Measurements from ENCODE around the gene NETO1.

The NETO1 gene, protein sequence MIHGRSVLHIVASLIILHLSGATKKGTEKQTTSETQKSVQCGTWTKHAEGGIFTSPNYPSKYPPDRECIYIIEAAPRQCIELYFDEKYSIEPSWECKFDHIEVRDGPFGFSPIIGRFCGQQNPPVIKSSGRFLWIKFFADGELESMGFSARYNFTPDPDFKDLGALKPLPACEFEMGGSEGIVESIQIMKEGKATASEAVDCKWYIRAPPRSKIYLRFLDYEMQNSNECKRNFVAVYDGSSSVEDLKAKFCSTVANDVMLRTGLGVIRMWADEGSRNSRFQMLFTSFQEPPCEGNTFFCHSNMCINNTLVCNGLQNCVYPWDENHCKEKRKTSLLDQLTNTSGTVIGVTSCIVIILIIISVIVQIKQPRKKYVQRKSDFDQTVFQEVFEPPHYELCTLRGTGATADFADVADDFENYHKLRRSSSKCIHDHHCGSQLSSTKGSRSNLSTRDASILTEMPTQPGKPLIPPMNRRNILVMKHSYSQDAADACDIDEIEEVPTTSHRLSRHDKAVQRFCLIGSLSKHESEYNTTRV

DNA sequence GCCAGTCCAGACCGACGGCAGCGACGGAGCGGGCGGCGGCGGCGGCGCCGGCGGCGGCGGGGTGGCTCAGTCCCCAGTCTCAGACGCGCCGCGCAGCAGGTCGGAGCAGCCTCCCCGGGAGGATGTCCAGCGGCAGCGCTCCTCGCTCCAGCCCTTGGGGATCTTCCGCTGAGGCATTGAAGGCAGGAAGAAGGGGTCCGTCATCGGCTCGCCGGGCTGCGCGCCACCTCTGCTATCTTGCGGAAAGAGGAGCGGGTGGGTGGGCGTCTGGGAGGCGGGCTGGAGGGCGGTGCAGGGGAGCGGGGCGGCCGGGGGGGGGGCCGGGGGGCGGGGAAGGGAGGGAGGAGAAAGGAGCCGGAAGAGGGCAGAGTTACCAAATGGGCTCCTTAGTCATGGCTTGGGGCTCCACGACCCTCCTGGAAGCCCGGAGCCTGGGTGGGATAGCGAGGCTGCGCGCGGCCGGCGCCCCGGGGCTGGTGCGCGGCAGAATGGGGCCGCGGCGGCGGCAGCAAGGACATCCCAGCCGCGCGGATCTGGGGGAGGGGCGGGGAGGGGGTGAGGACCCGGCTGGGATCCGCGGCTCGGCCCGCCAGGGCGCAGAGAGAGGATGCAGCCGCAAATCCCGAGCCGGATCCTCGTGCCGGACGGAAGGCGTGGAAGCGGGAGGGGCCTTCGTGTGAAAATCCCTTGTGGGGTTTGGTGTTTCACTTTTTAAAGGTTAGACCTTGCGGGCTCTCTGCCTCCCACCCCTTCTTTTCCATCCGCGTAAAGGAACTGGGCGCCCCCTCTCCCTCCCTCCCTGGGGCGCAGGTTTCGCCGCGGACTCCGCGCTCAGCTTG is at the start of gene NETO1:
NETO1 (minus strand) TSS at position 242 of the 839 bp plus-strand sequence. CDS start 696 bp downstream, outside the sequence.
- TF ChIP-seq ZNF274 (IDR thresholded peaks at IDR 0.05; ENCODE audit: low read depth, low read length) = no peak
- peak within 1 kb of the TSS; percentile 58 for H3K4me3 ChIP-seq (ENCODE audit: low read length)

DNA sequence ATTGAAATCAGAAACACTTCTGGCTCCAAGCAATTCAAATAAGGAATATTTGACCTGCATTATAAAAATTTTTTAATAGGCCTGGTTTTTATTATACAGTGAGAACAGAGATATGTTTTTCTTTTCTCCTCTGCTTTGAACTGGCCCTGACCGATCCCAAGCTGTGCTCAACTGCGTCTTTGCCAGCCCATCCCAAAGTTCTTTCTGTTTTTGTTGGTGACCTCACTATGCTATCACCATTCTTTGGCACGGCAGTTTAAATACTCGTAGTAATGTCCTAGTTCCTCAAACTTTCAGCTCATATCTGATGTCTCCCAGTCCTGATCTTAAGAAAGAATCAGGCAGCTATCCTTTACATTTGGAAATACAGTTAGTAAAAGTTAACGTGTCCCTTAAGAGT is 42.3 kb upstream of the NETO1 start:
- H3K4me3 ChIP-seq (ENCODE audit: low read length) = no peak overlapping the region
- TF ChIP-seq ZNF274 (IDR thresholded peaks at IDR 0.05; ENCODE audit: low read depth, low read length) = no peak

DNA sequence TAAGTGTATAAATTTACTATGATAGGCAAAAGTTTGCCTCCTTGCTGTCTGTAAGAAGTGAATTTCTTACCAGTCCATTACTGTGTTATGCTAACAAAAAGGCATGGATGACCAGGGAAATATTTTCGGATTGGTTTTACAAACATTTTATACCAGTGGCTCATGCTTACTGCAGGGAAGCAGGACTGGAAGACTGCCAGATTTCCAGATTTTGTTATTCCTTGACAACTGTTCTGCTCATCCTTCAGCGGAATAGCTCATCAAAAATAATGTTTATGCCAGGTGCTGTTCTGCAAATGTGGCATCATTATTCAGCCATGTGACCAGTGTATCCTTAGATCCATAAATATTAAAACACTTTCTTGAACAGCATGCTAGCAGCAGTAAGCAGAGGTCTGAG is 40.4 kb upstream of the NETO1 start:
- no peak for TF ChIP-seq ZNF274 (IDR thresholded peaks at IDR 0.05; ENCODE audit: low read depth, low read length)
- no peak overlapping the region for H3K4me3 ChIP-seq (ENCODE audit: low read length)

DNA sequence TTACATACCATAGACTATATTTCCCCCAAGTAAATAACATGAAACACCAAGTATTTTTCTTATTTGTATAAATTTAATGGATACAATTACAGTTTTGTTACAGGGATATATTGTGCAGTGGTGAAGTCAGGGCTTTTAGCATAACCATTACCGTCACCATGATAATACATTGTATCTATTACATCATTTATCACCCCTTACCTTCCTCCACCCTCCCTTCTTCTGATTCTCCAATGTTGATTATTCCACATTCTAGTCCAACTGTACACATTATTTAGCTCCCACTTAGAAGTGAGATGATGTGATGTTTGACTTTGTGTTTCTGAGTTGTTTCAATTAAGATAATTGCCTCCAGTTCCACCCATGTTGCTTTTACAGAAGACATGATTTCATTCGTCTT is 35.2 kb upstream of the NETO1 start:
- no peak overlapping the region for H3K4me3 ChIP-seq (ENCODE audit: low read length)
- TF ChIP-seq ZNF274 (IDR thresholded peaks at IDR 0.05; ENCODE audit: low read depth, low read length) = no peak

DNA sequence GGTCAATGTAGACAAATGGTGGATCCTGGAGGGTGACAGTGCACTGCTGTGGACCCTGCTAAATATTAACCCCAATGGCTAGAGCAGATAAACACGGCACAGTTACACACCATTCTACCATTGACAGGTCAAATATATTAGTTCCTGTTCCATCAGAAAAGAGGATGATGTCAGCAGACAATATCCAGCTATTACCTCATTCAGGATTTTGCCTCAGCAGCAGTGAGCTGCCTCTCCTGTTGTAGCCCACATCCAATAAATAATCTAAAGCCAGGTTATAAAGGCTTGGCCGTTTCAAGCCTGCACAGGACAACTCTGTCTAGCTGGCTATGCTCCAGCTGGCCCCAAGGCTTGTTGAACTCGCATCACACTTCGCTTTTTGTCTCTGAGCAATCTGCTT is 31.6 kb upstream of the NETO1 start:
- no peak for TF ChIP-seq ZNF274 (IDR thresholded peaks at IDR 0.05; ENCODE audit: low read depth, low read length)
- H3K4me3 ChIP-seq (ENCODE audit: low read length) = no peak overlapping the region

DNA sequence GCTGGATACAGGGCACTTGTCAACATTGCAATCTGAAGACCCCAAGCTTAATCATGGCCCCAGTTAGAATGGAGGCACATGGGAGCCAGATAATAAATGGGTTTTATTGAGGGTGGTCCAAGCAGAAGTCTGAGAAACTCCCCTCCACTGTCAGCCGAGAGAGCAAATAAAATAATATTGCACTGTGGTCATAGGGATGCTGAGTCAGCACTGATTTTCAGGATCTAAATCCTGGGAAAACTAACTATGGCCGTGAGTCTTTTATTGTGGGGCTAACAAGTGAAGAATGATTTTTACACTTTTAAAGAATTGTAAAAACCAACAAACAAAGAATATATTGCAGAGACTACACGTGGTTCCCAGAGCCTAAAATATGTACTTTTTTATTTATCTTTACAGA is 31.1 kb upstream of the NETO1 start:
- TF ChIP-seq ZNF274 (IDR thresholded peaks at IDR 0.05; ENCODE audit: low read depth, low read length) = no peak
- H3K4me3 ChIP-seq (ENCODE audit: low read length) = no peak overlapping the region

DNA sequence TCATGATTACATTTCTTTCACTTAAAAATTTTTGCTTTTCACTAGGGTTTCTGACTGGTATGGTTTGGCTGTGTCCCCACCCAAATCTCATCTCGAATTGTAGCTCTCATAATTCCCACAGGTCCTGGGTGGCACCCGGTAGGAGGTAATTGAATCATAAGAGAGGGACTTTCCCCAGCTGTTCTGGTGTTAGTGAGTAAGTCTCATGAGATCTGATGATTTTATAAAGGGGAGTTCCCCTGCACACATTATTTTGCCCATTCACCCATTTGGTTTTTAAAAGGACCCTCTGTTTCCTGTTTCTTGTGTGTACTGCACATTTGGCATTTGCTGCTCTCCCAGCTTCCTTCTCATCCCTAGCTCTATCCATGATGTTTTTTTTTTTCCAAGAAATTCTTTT is 27.8 kb upstream of the NETO1 start:
- H3K4me3 ChIP-seq (ENCODE audit: low read length) = no peak overlapping the region
- TF ChIP-seq ZNF274 (IDR thresholded peaks at IDR 0.05; ENCODE audit: low read depth, low read length) = no peak

DNA sequence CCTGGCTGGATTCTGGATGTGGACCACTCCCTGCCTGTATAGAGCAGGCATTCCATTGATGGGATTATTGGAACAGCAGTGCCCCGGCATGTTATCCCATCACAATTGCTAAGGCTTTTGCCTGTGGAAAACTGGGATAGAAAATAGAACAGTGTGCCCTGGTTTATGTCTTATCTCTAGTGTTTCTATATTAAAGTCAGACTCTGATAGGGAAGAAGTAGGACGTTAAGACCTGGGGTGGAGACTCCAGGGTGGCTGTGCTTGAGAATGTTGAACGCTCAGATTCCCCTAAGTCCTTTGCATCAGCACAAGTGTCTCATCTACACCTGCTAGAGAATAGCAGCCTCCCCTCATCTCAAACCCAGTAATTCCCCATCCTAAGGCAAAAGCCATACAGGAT is 10.8 kb upstream of the NETO1 start:
- no peak for TF ChIP-seq ZNF274 (IDR thresholded peaks at IDR 0.05; ENCODE audit: low read depth, low read length)
- no peak overlapping the region for H3K4me3 ChIP-seq (ENCODE audit: low read length)

DNA sequence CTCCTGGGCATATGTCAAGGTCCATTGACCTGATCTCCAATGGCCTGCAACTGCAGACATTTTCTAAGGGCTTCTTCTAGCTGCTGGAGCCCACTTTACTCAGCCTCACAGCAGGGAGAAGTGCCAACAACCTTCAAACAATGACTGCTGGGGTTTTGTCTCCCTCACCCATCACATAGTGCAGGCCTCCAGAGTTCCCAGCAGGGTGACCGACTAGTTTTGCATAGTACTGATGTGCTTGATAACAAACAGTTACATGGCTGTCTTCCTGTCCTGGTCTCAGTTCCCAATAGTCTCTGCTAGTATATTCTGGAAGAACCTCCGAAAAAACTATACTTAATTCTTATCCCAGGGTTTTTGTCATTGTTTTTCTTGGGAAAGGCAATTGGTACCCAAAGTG is 10.4 kb upstream of the NETO1 start:
- TF ChIP-seq ZNF274 (IDR thresholded peaks at IDR 0.05; ENCODE audit: low read depth, low read length) = no peak
- H3K4me3 ChIP-seq (ENCODE audit: low read length) = no peak overlapping the region

DNA sequence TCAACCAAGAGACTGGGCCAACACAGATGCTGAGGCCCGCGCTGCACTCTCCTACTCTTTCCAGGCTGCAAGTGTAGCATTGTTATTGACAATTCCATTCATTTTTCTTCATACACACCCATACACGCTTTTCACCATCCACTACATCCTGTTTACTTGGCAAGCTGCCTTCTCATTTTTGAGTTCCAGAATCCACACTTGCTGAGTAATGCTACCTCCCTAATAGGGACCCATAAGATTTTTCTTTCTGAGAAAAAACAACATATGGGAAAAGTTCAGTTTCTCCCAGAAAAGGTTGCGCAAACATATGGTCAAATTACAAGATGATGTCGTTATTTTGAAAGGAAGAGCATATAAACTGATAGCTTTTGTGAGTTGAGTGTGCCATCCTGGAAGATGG is 3.3 kb upstream of the NETO1 start:
- TF ChIP-seq ZNF274 (IDR thresholded peaks at IDR 0.05; ENCODE audit: low read depth, low read length) = no peak

DNA sequence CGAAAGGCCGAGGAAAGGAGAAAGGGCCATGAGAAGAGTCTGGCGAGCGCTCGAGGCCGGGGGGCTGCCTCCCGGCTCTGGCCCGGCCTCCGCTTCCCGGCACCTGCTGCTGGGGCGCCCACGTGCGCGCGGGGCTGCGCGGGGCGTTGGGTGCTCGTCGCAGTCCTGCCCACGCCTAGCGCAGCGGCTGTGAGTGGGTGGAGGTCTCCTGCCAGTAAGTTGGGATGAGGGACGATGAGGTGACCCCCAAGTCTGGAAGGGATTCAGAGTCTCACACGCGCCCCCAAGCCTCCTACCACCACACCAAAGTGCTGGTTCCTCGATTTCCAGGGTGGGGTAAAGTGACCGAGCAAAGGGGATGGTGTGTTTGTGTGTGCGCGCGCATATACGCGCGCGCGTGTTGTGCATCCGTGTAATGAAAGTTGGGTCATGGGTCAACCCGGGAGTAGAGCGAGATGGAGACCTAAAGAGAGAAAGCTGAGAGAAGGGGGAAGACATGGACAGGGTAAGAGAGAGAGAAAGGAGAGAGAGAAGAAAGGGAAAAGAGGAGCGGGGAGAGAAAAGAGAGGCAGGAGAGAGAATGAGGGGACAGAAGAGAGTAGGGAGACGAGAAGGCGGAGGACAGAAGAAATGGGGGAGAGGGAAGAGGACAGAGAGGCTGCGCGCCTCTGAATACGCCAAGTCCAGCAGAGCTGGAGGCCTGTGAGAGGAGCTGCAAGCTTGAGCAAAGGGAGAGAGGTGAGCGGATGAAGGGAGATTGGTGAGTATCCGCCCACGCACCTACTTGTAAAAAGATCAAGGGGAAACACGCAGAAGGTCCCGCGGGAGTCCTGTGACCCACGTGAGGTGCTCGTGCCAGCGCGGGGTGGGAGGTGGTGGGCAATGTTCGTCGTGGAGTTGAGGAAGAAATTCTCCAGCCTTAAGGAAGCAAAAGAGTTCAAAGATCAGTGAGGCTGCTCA is 1.7 kb upstream of the NETO1 start:
- H3K4me3 ChIP-seq (ENCODE audit: low read length) = peak overlapping the region; percentile 58; the same call in 1 of the 2 replicates
- TF ChIP-seq ZNF274 (IDR thresholded peaks at IDR 0.05; ENCODE audit: low read depth, low read length) = no peak

More for the DNA sequence above, 3.3 kb upstream of the NETO1 start:
- H3K4me3 ChIP-seq (ENCODE audit: low read length) = no peak overlapping the region

DNA sequence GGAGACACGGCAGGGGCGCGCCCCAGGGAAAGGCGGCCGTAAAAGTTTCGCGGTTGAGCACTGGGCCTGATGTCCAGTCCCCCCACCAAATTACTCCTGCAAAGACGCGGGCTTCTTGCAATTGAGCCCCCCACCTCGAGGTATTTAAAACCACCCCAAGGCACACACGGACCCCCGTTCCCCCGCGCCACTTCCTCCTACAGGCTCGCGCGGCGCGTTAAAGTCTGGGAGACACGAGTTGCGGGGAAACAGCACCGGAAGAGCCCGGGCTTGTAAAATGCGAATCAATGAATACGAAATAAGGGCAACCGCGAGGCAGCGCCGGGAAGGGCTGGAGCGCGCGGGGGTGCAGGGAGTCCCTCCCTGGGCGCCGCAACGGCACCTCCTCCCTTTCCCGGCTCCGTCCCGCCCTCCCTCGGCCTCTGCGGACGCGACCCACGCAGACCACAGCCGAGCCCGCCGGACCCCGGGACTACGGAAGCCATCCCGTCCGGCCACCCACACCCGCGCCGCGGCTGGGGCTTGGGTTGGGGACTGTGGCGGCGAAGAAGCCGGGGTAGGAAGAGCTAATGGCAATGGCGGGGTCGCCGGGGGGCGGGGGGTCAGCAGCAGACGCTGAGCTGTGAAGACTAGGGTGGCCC is 918 bp upstream of the NETO1 start:
- no peak for TF ChIP-seq ZNF274 (IDR thresholded peaks at IDR 0.05; ENCODE audit: low read depth, low read length)
- peak overlapping the region; percentile 58 for H3K4me3 ChIP-seq (ENCODE audit: low read length)

All from GM08714 (cell line).